Natural killer cell (primary cell): ENCODE data around the gene AOPEP. TPM values are rescaled to one million over a fixed set of nuclear protein-coding genes. Genes with fewer than 3 reads are reported as not detected.

ENCODE experiments used
- ATAC-seq, 3 donors: fragments of 150-1000 bp in 2 of 3; fragments of 200-7000 bp in 1 of 3; cut with Tn5 transposase; 1 replicate in 1 of 3; 2 replicates in 2 of 3; pipeline ENCODE4 v1.10.0; 2021; ENCODE audit warnings: mild to moderate bottlenecking in 2 of 3, moderate library complexity in 2 of 3
- DNase-seq, 2 donors: peaks; one replicate each; pipeline versions ENCODE4 v3.0.0 to v3.0.0-alpha.2; 2013 to 2021; ENCODE audit warnings: mixed read lengths in 1 of 2
- H3K27ac ChIP-seq: one replicate; pipeline ENCODE4 v1.5.1; 2013; ENCODE audit warnings: mild to moderate bottlenecking, low read length
- H3K27me3 ChIP-seq: one replicate; pipeline ENCODE4 v1.6.1; 2013; ENCODE audit warnings: low read length; ENCODE audit not compliant: control insufficient read depth, insufficient read depth
- H3K36me3 ChIP-seq: one replicate; pipeline ENCODE4 v1.6.1; 2013; ENCODE audit warnings: low read length; ENCODE audit not compliant: control insufficient read depth, insufficient read depth
- H3K4me1 ChIP-seq: one replicate; pipeline ENCODE4 v1.6.1; 2013; ENCODE audit warnings: low read length; ENCODE audit not compliant: control insufficient read depth, insufficient read depth
- H3K4me3 ChIP-seq: one replicate; pipeline ENCODE4 v1.5.1; 2013; ENCODE audit warnings: low read length
- H3K9me3 ChIP-seq: one replicate; pipeline ENCODE4 v1.6.1; 2013; ENCODE audit warnings: low read length; ENCODE audit not compliant: control insufficient read depth, insufficient read depth
- H3K27ac Mint-ChIP-seq, 2 donors: one replicate each; pipeline ENCODE4 v1.8.0; 2022; ENCODE audit warnings: mild to moderate bottlenecking in 2 of 2, mixed read lengths in 2 of 2, moderate library complexity in 1 of 2
- H3K27me3 Mint-ChIP-seq, 2 donors: one replicate each; pipeline ENCODE4 v1.8.0; 2022; ENCODE audit warnings: low read depth in 2 of 2, mixed read lengths in 2 of 2
- H3K36me3 Mint-ChIP-seq: one replicate; pipeline ENCODE4 v1.8.0; 2022; ENCODE audit warnings: mixed read lengths
- H3K4me1 Mint-ChIP-seq, 2 donors: one replicate each; pipeline ENCODE4 v1.8.0; 2022; ENCODE audit warnings: mixed read lengths in 2 of 2
- H3K4me3 Mint-ChIP-seq: one replicate; pipeline ENCODE4 v1.8.0; 2022; ENCODE audit warnings: mild to moderate bottlenecking, moderate library complexity, mixed read lengths
- H3K9me3 Mint-ChIP-seq, 2 donors: one replicate each; pipeline ENCODE4 v1.8.0; 2022; ENCODE audit warnings: mixed read lengths in 2 of 2
- CTCF ChIP-seq: fragments of 200-600 bp; IDR thresholded peaks from one replicate; pipeline ENCODE4 v1.8.0; 2022; ENCODE audit warnings: antibody characterized with exemption
- WGBS: methylation state at CpG from one replicate; pipeline ENCODE4 v1.1.7; 2013; ENCODE audit warnings: missing lambda C conversion rate; ENCODE audit not compliant: insufficient coverage; 5-methylcytosine and 5-hydroxymethylcytosine counted together
- intact Hi-C: fragments of 100-400 bp; cut with micrococcal nuclease; formaldehyde crosslinking; loops from one replicate; pipeline ENCODE4 v1.14.2; 2022
- total RNA-seq, 4 donors: library from RNA; stranded (reverse); fragments of 120-200 nt in 1 of 4; gene quantifications; one replicate each; pipeline versions ENCODE4 v1.2.3 to v1.2.4, GENCODE V29; 2013 to 2022

The AOPEP gene
- total RNA-seq, 3 donors from 2014 or later (not counting 1 experiment from before 2014, with no cell fraction given), result 20.1 to 22.6 (median 20.6) TPM

GRCh38 chr9:95036676-95037075 is 310.2 kb downstream of the AOPEP start:
- Histone ChIP-seq H3K9me3 (no peaks in the 10 kb centered on the region), H3K36me3 (no peaks in the 10 kb centered on the region), H3K27ac (no peak overlapping the region), H3K4me3 (no peak overlapping the region), H3K4me1 (no peaks in the 10 kb centered on the region), H3K27me3 (no peaks in the 10 kb centered on the region)
- intact Hi-C loops, result no loop called here
- Mint-ChIP-seq H3K36me3 (no peaks in the 10 kb centered on the region), H3K27me3 (no peaks in the 10 kb centered on the region), H3K9me3 (no peaks in the 10 kb centered on the region), H3K4me3 (no peak overlapping the region), H3K4me1 (no peaks in the 10 kb centered on the region), H3K27ac (no peak overlapping the region)
- DNase-seq, result no peak
- no peak for TF ChIP-seq CTCF
- WGBS, result 67% methylated on average over 2 of the region's 2 CpGs
- ATAC-seq, result no peak

- Histone ChIP-seq H3K9me3 (no peaks in the 10 kb centered on the region), H3K27me3 (no peaks in the 10 kb centered on the region), H3K27ac (no peak overlapping the region), H3K4me1 (no peaks in the 10 kb centered on the region), H3K4me3 (no peak overlapping the region), H3K36me3 (no peaks in the 10 kb centered on the region)
- no peaks in the 10 kb centered on the region for H3K27me3 Mint-ChIP-seq
- no peak for TF ChIP-seq CTCF
- no peak overlapping the region for H3K27ac Mint-ChIP-seq
- no peaks in the 10 kb centered on the region for H3K36me3 Mint-ChIP-seq
- no peaks in the 10 kb centered on the region for H3K9me3 Mint-ChIP-seq
- intact Hi-C loops, result no loop called here
- no peak for ATAC-seq
- H3K4me1 Mint-ChIP-seq, result no peaks in the 10 kb centered on the region
- H3K4me3 Mint-ChIP-seq, result no peak overlapping the region
- 94% methylated on average over 7 of the region's 7 CpGs for WGBS
- DNase-seq, result no peak
Measured at GRCh38 chr9:95037789-95038521, 311.5 kb downstream of the AOPEP start.

- Histone ChIP-seq H3K27ac (no peak overlapping the region), H3K27me3 (no peaks in the 10 kb centered on the region), H3K4me3 (no peak overlapping the region), H3K9me3 (no peaks in the 10 kb centered on the region), H3K36me3 (no peaks in the 10 kb centered on the region), H3K4me1 (no peaks in the 10 kb centered on the region)
- ATAC-seq (no peak), DNase-seq (no peak)
- Mint-ChIP-seq H3K27me3 (no peaks in the 10 kb centered on the region), H3K4me1 (no peaks in the 10 kb centered on the region), H3K27ac (no peak overlapping the region), H3K9me3 (no peaks in the 10 kb centered on the region), H3K36me3 (no peaks in the 10 kb centered on the region), H3K4me3 (no peak overlapping the region)
- 96% methylated on average over 9 of the region's 9 CpGs for WGBS
- intact Hi-C loops, result no loop called here
- TF ChIP-seq CTCF, result no peak
Measured at GRCh38 chr9:95038666-95039065, 312.2 kb downstream of the AOPEP start.

GRCh38 chr9:95040106-95040505 is 313.6 kb downstream of the AOPEP start:
- no peak for TF ChIP-seq CTCF
- Histone ChIP-seq H3K4me3 (no peak overlapping the region), H3K36me3 (no peaks in the 10 kb centered on the region), H3K27me3 (no peaks in the 10 kb centered on the region), H3K4me1 (no peaks in the 10 kb centered on the region), H3K27ac (no peak overlapping the region), H3K9me3 (no peaks in the 10 kb centered on the region)
- Mint-ChIP-seq H3K4me3 (no peak overlapping the region), H3K36me3 (no peaks in the 10 kb centered on the region), H3K27me3 (no peaks in the 10 kb centered on the region), H3K27ac (no peak overlapping the region), H3K9me3 (no peaks in the 10 kb centered on the region), H3K4me1 (no peaks in the 10 kb centered on the region)
- ATAC-seq (no peak), DNase-seq (no peak)
- intact Hi-C loops, result no loop called here
- 84% methylated on average over 5 of the region's 5 CpGs for WGBS
